ENCODE results near the gene OR2M2. TPM values are rescaled to one million over a fixed set of nuclear protein-coding genes. Genes with fewer than 3 reads are reported as not detected.

OR2M2 gene
- polyA plus RNA-seq, 3 donors: not detected

Other genes with a start within 250 kb of the OR2M2 start
- gene OR2AJ1, start 249.9 kb upstream of the OR2M2 start, polyA plus RNA-seq: not detected
- not detected for gene OR2L8, start 226.0 kb upstream of the OR2M2 start, polyA plus RNA-seq
- not detected for gene OR2AK2, start 209.6 kb upstream of the OR2M2 start, polyA plus RNA-seq
- not detected for gene OR2L5, start 161.2 kb upstream of the OR2M2 start, polyA plus RNA-seq
- not detected for gene OR2L2, start 144.8 kb upstream of the OR2M2 start, polyA plus RNA-seq
- gene OR2L3, start 128.0 kb upstream of the OR2M2 start, polyA plus RNA-seq: not detected
- not detected for gene OR2L13, start 79.6 kb upstream of the OR2M2 start, polyA plus RNA-seq
- gene OR2M5, start 29.7 kb upstream of the OR2M2 start, polyA plus RNA-seq: not detected
- gene OR2M3, start 22.4 kb downstream of the OR2M2 start, polyA plus RNA-seq: not detected
- not detected for gene OR2M4, start 56.6 kb downstream of the OR2M2 start, polyA plus RNA-seq
- not detected for gene OR2T33, start 103.2 kb downstream of the OR2M2 start, polyA plus RNA-seq
- not detected for gene OR2T12, start 128.6 kb downstream of the OR2M2 start, polyA plus RNA-seq
- not detected for gene OR2M7, start 149.7 kb downstream of the OR2M2 start, polyA plus RNA-seq
- gene OR14C36, start 174.0 kb downstream of the OR2M2 start, polyA plus RNA-seq: not detected
- not detected for gene OR2T4, start 186.8 kb downstream of the OR2M2 start, polyA plus RNA-seq
- gene OR2T6, start 200.9 kb downstream of the OR2M2 start, polyA plus RNA-seq: not detected
- gene OR2T1, start 228.2 kb downstream of the OR2M2 start, polyA plus RNA-seq: not detected